NCI-H187 treated with DMSO at 0.1 percent for 48 hours (cell line): ENCODE measurements around the gene ZCCHC7.
"Not testable (repeated sequence)": the region's sequence is repeated elsewhere in the genome, so short reads cannot be mapped to it uniquely, and the experiment has no call there.

ENCODE experiments used
- DNase-seq: peaks from one replicate; lab custom pipeline; 2025; lab: John Stamatoyannopoulos, UW

Gene ZCCHC7

GRCh38 chr9:37373621-37374020 lies 253.2 kb downstream of the ZCCHC7 start:
- no peak for DNase-seq

GRCh38 chr9:37374892-37375291 lies 254.5 kb downstream of the ZCCHC7 start:
- no peak for DNase-seq

GRCh38 chr9:37377688-37378612 lies 257.6 kb downstream of the ZCCHC7 start:
- no peak for DNase-seq

- no peak for DNase-seq
These were observed 258.2 kb downstream of the ZCCHC7 start for GRCh38 chr9:37378613-37379004.

- DNase-seq = no peak
These were observed 259.5 kb downstream of the ZCCHC7 start for GRCh38 chr9:37379835-37380234.

GRCh38 chr9:37380570-37380969 lies 260.2 kb downstream of the ZCCHC7 start:
- DNase-seq = no peak

GRCh38 chr9:37381094-37381741 lies 260.8 kb downstream of the ZCCHC7 start:
- no peak for DNase-seq

GRCh38 chr9:37382161-37382981 lies 262.0 kb downstream of the ZCCHC7 start:
- DNase-seq = no peak

GRCh38 chr9:37382982-37383357 lies 262.6 kb downstream of the ZCCHC7 start:
- no peak for DNase-seq

- no peak for DNase-seq
These were observed 263.0 kb downstream of the ZCCHC7 start for GRCh38 chr9:37383393-37383792.

- DNase-seq = no peak
These were observed 263.7 kb downstream of the ZCCHC7 start for GRCh38 chr9:37383876-37384746.

- no peak for DNase-seq
These were observed 264.9 kb downstream of the ZCCHC7 start for GRCh38 chr9:37385286-37385685.

- DNase-seq = no peak
These were observed 266.6 kb downstream of the ZCCHC7 start for GRCh38 chr9:37386988-37387387.

- no peak for DNase-seq
These were observed 270.4 kb downstream of the ZCCHC7 start for GRCh38 chr9:37390759-37391158.

- no peak for DNase-seq
These were observed 271.9 kb downstream of the ZCCHC7 start for GRCh38 chr9:37392272-37392671.

GRCh38 chr9:37395229-37395628 lies 274.9 kb downstream of the ZCCHC7 start:
- DNase-seq = no peak

- no peak for DNase-seq
These were observed 275.3 kb downstream of the ZCCHC7 start for GRCh38 chr9:37395663-37396062.

- not testable (repeated sequence) for DNase-seq
These were observed 277.6 kb downstream of the ZCCHC7 start for GRCh38 chr9:37397948-37398347.

GRCh38 chr9:37398464-37399025 lies 278.2 kb downstream of the ZCCHC7 start:
- no peak for DNase-seq

- DNase-seq = no peak
These were observed 279.0 kb downstream of the ZCCHC7 start for GRCh38 chr9:37399336-37399735.

- DNase-seq = no peak
These were observed 284.2 kb downstream of the ZCCHC7 start for GRCh38 chr9:37404590-37404989.
